CD4-positive, alpha-beta T cell (primary cell): ENCODE measurements around the gene C4BPA. TPM values are rescaled to one million over a fixed set of nuclear protein-coding genes. Genes with fewer than 3 reads are reported as not detected.
A peak's percentile ranks its signal among the peaks of the same experiment; 100 is the strongest.

ENCODE experiments used
- ATAC-seq: fragments of 200-7000 bp; cut with Tn5 transposase; one replicate; pipeline ENCODE4 v1.10.0; 2022; ENCODE audit warnings: mild to moderate bottlenecking; ENCODE audit not compliant: poor library complexity
- CTCF ChIA-PET: fragments of 350-600 bp; sonication (Branson Sonifier 250); formaldehyde crosslinking; loops from one replicate; lab custom pipeline; 2021; ENCODE audit warnings: antibody characterized with exemption, inconsistent platforms; lab: Charles Lee
- POLR2A ChIA-PET: fragments of 350-600 bp; sonication (Branson Sonifier 250); formaldehyde crosslinking; loops from one replicate; lab custom pipeline; 2021; ENCODE audit warnings: antibody characterized with exemption, inconsistent platforms; lab: Charles Lee
- DNase-seq, 14 experiments: peaks; one replicate each; pipeline ENCODE4 v3.0.0-alpha.2; 2013 to 2020; ENCODE audit warnings: mixed read lengths in 2 of 14
- H3K27ac ChIP-seq, 2 donors: one replicate each; pipeline versions ENCODE4 v1.5.1 to v1.7.0; 2013; ENCODE audit warnings: low read length in 2 of 2, low read depth in 1 of 2, mild to moderate bottlenecking in 1 of 2
- H3K27me3 ChIP-seq, 2 experiments: 1 replicate in 1 of 2; 2 replicates in 1 of 2; pipeline versions ENCODE4 v1.6.1 to v1.7.0; 2013; ENCODE audit warnings: low read length in 2 of 2, control low read depth in 1 of 2, mild to moderate bottlenecking in 1 of 2, moderate library complexity in 1 of 2; ENCODE audit not compliant: insufficient read depth in 2 of 2, control insufficient read depth in 1 of 2
- H3K36me3 ChIP-seq: one replicate; pipeline ENCODE4 v1.6.1; 2013; ENCODE audit warnings: low read length, control low read depth; ENCODE audit not compliant: insufficient read depth
- H3K4me1 ChIP-seq: one replicate; pipeline ENCODE4 v1.6.1; 2013; ENCODE audit warnings: low read length, control low read depth; ENCODE audit not compliant: insufficient read depth
- H3K4me3 ChIP-seq: one replicate; pipeline ENCODE4 v1.5.1; 2013; ENCODE audit warnings: mild to moderate bottlenecking, low read length, moderate library complexity
- H3K9me3 ChIP-seq, 2 experiments: 1 replicate in 1 of 2; 2 replicates in 1 of 2; pipeline versions ENCODE4 v1.6.1 to v1.7.0; 2013; ENCODE audit warnings: low read length in 2 of 2, mild to moderate bottlenecking in 2 of 2, control low read depth in 1 of 2, moderate library complexity in 1 of 2; ENCODE audit not compliant: control insufficient read depth in 1 of 2, insufficient read depth in 1 of 2
- H3K27ac Mint-ChIP-seq: one replicate; pipeline ENCODE4 v1.8.0; 2020; ENCODE audit warnings: mixed read lengths
- H3K27me3 Mint-ChIP-seq: one replicate; pipeline ENCODE4 v1.8.0; 2021; ENCODE audit warnings: mixed read lengths
- H3K36me3 Mint-ChIP-seq: one replicate; pipeline ENCODE4 v1.8.0; 2021; ENCODE audit warnings: low read depth, mixed read lengths
- H3K4me1 Mint-ChIP-seq: one replicate; pipeline ENCODE4 v1.8.0; 2021; ENCODE audit warnings: low read depth, mixed read lengths
- H3K4me3 Mint-ChIP-seq: one replicate; pipeline ENCODE4 v1.8.0; 2020; ENCODE audit warnings: mild to moderate bottlenecking, mixed read lengths
- H3K9me3 Mint-ChIP-seq: one replicate; pipeline ENCODE4 v1.8.0; 2020; ENCODE audit warnings: mixed read lengths
- CTCF ChIP-seq: fragments of 200-600 bp; IDR thresholded peaks from one replicate; pipeline ENCODE4 v1.8.0; 2022; ENCODE audit warnings: antibody characterized with exemption, mild to moderate bottlenecking
- intact Hi-C, 2 experiments: fragments of 100-400 bp; cut with DNase I in 1 of 2; cut with micrococcal nuclease in 1 of 2; formaldehyde crosslinking; loops; one replicate each; pipeline versions ENCODE4 v1.15.1 to v1.9.0; 2023 to 2025; cut with DNase I, micrococcal nuclease
- total RNA-seq, 174 experiments: library from RNA in 2 of 174; stranded (reverse) in 2 of 174; gene quantifications; one replicate each; pipeline ENCODE4 v1.2.3 and lab custom pipeline; 2021 to 2026

Gene C4BPA
- total RNA-seq, 2 experiments from 2014 or later: not detected

GRCh38 chr1:207139616-207140015 is 35.6 kb downstream of the C4BPA start:
- H3K27ac Mint-ChIP-seq: no peak overlapping the region
- no peaks in the 10 kb centered on the region for H3K9me3 Mint-ChIP-seq
- no peaks in the 10 kb centered on the region for H3K4me1 Mint-ChIP-seq
- CTCF ChIA-PET: no interaction called here
- no peaks in the 10 kb centered on the region for H3K36me3 Mint-ChIP-seq
- intact Hi-C loops: no loop called here
- no peak overlapping the region for H3K27ac ChIP-seq
- no peaks in the 10 kb centered on the region for H3K36me3 ChIP-seq
- H3K27me3 ChIP-seq: no peaks in the 10 kb centered on the region
- POLR2A ChIA-PET: no interaction called here
- DNase-seq (no peak), ATAC-seq (no peak)
- no peaks in the 10 kb centered on the region for H3K9me3 ChIP-seq
- H3K27me3 Mint-ChIP-seq: no peaks in the 10 kb centered on the region
- no peak overlapping the region for H3K4me3 ChIP-seq
- H3K4me1 ChIP-seq: no peaks in the 10 kb centered on the region
- TF ChIP-seq CTCF: no peak
- no peak overlapping the region for H3K4me3 Mint-ChIP-seq

DNA sequence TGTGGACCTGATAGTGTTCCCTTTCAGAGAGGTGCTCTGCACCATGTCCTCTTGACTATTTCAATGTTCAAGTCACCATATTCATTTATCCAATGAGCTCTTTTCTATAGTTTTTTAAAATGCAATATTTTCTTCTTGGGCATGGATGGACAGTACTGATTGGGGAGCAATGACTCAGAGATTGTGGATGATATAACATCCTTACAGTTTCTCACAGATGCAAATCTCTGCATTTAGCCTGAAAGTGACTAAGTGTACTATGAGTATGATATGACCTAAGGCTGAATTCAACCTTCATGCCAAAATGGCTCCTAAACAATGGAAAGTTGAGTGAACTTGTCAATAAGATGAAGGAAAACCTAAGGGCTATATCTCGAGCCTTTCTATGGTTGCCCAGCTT is 36.5 kb downstream of the C4BPA start:
- CTCF ChIA-PET: interaction anchor here (0.6 kb wide), 1 partner anchor 176 kb away, joined by 6 read pairs; no protein-coding TSS in a partner anchor
- TF ChIP-seq CTCF: no peak
- intact Hi-C loops: no loop called here
- Histone ChIP-seq H3K27me3 (no peaks in the 10 kb centered on the region), H3K27ac (no peak overlapping the region), H3K4me1 (no peaks in the 10 kb centered on the region), H3K36me3 (no peaks in the 10 kb centered on the region), H3K4me3 (no peak overlapping the region), H3K9me3 (no peaks in the 10 kb centered on the region)
- Mint-ChIP-seq H3K4me1 (no peaks in the 10 kb centered on the region), H3K36me3 (no peaks in the 10 kb centered on the region), H3K9me3 (no peaks in the 10 kb centered on the region), H3K27me3 (no peaks in the 10 kb centered on the region), H3K4me3 (no peak overlapping the region), H3K27ac (no peak overlapping the region)
- DNase-seq: no peak
- no peak for ATAC-seq
- POLR2A ChIA-PET: no interaction called here

DNA sequence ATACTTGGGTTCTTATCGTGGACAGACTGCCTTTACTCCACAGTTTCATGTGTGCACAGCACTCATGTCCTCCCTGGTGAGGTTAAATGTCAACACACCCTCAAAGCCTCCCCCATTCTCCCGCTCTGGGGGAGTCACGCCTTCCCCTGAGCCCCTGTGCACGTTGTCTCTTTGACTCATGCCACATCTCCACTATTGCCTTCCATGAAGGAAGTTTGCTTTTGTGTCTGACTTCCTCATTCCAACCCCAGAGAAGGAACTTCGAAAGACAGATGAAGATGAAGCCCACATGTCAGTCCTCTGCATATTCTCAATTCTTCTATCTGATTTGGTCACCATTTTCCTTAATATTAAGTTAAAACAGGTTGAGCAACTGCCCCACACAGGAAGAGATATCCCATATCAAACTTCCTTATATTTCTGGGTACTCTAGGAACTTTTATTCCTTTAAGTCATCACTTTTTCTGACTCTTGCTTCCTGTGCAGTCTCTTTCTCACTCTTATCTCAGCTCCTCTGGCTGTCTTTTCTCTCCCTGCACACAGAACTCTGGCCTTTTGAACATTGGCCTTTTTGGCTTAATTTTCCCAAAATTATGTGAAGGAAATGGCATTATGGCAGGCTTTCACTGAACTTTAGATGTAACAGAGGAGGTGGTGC is 41.5 kb downstream of the C4BPA start:
- H3K4me3 Mint-ChIP-seq: no peak overlapping the region
- no peaks in the 10 kb centered on the region for H3K36me3 Mint-ChIP-seq
- ChIA-PET POLR2A (no interaction called here), CTCF (no interaction called here)
- no peak overlapping the region for H3K27ac Mint-ChIP-seq
- H3K36me3 ChIP-seq: no peaks in the 10 kb centered on the region
- H3K27me3 ChIP-seq: no peaks in the 10 kb centered on the region
- H3K9me3 Mint-ChIP-seq: no peaks in the 10 kb centered on the region
- no peak overlapping the region for H3K4me3 ChIP-seq
- peak in 2 of 14 experiments; percentile 20 to 26 for DNase-seq
- no peaks in the 10 kb centered on the region for H3K27me3 Mint-ChIP-seq
- no peak for TF ChIP-seq CTCF
- H3K27ac ChIP-seq: no peak overlapping the region
- intact Hi-C loops: no loop called here
- no peaks in the 10 kb centered on the region for H3K9me3 ChIP-seq
- no peaks in the 10 kb centered on the region for H3K4me1 Mint-ChIP-seq
- no peaks in the 10 kb centered on the region for H3K4me1 ChIP-seq
- ATAC-seq: no peak
